GDM1 (cell line): ENCODE data around the gene FSD1.
"Not testable (repeated sequence)": the region's sequence is repeated elsewhere in the genome, so short reads cannot be mapped to it uniquely, and the experiment has no call there.

Experiments used
- DNase-seq: peaks from one replicate; lab custom pipeline; 2025; lab: John Stamatoyannopoulos, UW

Gene FSD1

DNA sequence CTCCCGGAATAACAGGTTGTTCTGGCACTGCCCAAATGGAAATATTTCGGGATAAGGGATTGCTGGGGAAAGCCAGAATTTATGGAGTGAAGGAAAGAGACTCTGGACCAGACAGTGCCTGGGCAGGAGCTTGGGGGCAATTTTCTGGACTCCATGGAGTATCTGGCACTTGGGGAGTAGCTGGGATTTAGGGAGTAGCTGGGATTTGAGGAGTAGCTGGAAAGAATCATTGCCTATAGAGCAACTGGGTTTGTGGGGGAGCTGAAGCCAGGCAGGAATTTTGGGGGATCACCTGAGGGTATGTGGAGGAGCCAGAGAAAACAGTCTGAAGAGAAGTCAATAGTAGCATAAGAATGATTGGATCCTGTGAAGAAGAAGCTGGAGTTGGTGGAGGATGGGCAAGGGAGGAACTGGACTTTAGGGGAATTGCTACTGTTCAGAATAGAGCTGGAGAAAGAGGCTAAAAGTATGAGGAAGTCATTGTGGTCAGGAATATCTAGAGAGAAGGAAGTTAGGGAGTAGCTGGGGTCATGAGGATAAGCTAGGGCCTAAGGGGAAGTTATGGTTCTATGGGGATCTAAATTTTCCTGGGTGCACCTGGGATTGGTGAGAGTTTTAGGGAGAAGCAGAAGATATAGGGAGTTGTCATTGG, 14.8 kb downstream of the FSD1 start:
- no peak for DNase-seq

- DNase-seq, result no peak
These were observed 16.0 kb downstream of the FSD1 start for GRCh38 chr19:4320419-4320818.

GRCh38 chr19:4322942-4323665, 18.7 kb downstream of the FSD1 start:
- DNase-seq, result no peak

DNA sequence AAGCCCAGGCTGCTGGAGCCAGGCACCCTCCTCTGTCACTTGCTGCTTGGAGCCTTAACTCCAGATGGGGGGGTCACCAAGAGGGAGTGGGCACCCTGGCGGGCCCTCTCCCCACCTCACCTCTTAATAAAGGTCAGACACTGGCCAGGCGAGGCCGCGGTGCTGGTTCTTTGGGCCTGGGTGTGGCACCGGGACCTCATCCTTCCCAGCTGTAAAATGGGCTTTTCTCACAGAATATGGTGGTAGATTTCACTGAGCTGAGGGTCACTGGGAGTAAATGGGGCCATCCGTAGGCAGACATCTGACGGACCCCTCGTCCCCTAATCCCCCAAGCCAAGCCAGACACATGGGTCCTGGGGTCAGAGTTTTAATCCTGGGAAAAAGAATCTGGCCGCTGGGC, 19.3 kb downstream of the FSD1 start:
- no peak for DNase-seq

DNA sequence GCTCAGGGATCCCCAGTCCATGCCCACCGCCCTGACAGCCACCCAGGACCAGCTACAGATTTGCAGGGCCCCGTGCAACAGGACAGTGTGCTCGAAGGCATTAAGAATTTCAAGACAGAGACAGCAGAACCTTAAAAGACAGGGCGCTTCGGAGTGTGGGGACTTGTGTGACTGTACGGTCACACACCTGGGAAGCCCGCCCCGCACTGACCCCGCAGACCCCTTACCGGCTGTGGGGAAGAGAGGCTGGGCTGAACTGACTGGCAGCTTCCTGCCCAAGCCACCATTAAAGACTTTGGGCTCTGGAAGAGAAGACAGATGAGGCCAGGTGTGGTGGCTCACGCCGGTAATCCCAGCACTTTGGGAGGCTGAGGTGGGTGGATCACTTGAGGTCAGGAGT, 19.8 kb downstream of the FSD1 start:
- DNase-seq, result no peak

GRCh38 chr19:4326215-4326836, 21.9 kb downstream of the FSD1 start:
- no peak for DNase-seq

- DNase-seq, result no peak
These were observed 22.4 kb downstream of the FSD1 start for GRCh38 chr19:4326837-4327251.

GRCh38 chr19:4327252-4327876, 23.0 kb downstream of the FSD1 start:
- DNase-seq, result no peak

- no peak for DNase-seq
These were observed 23.5 kb downstream of the FSD1 start for GRCh38 chr19:4327877-4328242.

DNA sequence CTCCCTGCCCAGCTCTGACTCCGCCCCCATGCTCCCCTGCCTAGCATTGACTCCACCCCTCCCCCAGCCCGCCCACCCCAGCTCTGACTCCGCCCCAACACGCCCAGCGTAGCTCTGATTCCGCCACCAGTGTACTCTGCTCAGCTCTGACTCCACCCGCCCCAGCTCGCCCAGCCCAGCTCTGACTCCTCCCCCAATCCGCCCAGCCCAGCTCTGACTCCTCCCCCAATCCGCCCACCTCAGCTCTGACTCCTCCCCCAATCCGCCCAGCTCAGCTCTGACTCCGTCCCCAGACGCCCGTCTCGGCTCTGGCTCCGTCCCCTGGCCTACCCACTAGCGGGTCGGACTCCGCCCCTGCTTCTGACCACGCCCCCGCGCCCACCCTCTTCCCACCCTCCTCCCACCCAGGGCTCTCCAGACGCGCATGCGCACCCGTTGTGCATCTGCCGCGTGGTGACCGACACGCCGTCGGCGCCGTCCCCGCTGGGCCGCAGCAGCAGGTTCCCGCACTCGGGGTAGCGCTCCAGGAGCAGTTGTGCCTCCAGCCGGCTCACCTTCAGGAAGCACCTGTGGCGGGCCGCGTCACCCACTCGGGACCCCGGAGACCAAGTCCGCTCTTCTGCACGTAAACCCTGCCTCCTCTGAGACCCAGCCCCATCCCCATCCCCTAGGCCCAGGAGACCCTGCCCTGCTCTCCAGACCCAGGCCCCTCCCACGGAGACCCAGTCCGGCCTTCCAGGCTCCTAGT, 24.0 kb downstream of the FSD1 start:
- peak; percentile 93 for DNase-seq

- not testable (repeated sequence) for DNase-seq
These were observed 24.7 kb downstream of the FSD1 start for GRCh38 chr19:4328991-4329681.

GRCh38 chr19:4329858-4330257, 25.5 kb downstream of the FSD1 start:
- DNase-seq, result no peak

DNA sequence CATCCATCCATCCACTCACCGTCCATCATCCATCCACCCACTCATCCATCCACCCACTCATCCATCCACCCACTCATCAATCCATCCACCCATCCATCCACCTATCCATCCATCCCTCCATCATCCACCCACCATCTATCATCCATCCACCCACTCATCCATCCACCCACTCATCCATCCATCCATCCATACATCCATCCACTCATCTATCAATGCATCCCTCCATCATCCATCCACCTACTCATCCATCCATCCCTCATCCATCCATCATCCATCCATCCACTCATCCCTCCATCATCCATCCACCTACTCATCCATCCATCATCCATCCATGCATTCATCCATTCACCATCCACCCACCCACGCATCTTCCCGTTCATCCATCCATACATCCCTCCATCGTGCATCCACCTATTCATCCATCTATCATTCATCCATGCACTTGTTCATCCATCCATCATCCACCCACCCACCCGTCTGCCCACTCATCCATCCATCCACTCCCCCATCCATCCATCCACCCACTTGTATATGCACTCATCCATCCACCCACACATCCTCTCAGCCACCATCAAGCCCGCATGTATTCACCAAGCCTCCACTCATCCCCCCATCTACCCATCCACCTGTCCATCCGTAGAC, 30.7 kb downstream of the FSD1 start:
- DNase-seq, result no peak

- no peak for DNase-seq
These were observed 33.6 kb downstream of the FSD1 start for GRCh38 chr19:4337906-4338440.

DNA sequence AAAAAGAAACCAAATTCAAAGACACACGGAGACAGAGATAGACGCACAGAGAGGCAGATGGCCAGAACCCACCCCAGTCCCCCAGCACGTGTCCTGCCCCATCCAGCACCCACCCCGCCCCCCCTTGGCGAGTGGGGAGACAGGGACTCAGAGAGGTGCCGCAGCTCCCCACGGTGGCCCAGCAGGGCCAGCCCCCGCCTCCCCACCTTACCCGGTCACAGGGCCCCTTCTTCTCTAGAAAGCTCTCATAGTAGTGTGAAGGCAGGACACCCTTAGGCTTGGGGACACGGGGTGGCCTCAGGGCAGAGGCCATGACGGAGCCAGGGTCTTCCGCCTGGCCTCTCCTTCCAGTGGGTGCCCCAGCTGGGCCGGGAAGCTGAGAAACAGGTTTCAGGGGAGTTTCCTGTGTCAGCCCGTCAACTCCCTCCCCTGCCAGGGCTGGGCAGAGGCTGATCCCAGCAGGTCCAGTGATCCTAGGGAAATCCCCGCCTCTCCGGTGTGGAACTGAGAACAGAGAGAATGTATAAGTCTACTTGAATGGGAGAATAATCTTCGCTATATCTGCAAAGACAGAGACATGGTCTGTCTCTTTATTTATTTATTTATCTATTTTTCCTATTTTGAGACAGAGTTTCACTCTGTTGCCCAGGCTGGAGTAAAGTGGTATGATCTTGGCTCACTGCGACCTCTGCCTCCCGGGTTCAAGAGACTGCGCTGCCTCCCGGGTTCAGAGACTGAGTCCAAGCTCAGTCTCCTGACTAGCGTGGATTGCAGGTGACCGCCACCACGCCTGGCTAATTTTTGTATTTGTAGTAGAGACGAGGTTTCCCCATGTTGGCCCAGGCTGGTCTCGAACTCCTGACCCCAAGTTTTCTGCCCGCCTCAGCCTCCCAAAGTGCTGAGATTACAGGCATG, 34.3 kb downstream of the FSD1 start, which contains the start of gene STAP2:
TSS of gene STAP2 (minus strand) at position 387 of the 915 bp plus-strand sequence. CDS start at position 313, 74 bp downstream.
- DNase-seq, result no peak

- no peak for DNase-seq
These were observed 37.9 kb downstream of the FSD1 start for GRCh38 chr19:4342314-4342614.

DNA sequence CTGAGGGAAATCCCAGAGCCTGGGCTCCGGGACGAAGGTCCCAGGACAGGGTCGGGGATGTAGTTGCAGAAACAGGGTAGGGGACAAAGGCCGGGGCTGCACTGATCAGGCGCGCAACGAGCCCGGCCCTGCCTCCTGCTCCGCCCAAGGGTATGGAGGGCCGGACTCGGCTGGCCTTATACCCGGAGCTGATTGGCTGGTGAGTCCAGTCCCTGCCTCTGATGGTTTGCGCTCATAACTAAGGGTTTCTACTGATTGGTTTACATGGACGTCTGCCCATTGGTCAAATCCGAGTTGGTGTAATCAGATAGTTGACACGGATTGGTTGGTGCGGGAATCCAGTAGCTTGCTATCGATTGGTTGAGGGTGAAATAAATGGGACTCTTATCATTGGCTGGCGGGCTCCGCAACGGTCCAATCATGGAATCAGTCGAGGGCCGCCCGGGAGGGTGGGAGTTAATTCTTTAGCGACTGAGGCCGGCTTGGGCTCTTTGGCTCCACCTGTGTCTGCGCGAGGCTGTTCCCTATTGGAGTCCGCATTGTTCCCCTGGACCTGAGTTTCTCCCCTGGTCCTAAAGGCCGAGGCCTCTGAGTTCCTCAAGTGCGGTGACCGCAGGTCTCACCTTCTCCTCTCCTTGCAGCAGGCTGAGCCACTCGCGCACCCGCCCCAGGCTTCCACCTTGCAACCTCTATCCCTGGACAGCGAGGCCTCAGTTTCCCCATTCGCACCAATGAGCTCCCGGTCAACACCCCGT, 38.4 kb downstream of the FSD1 start:
- peak; percentile 99 for DNase-seq

- peak; percentile 73 for DNase-seq
These were observed 39.2 kb downstream of the FSD1 start, which contains the start of gene MPND for GRCh38 chr19:4343370-4344307. MPND (plus strand) TSS chr19:4343562; CDS start chr19:4343594, 32 bp downstream.
